Stimulated activated CD8-positive, alpha-beta memory T cell treated with anti-CD3 and anti-CD28 coated beads, Interleukin-2, amount 100 ng/mL, for 48 hours (primary cell): Measurements from ENCODE around the gene SERPINB12.

Experiments
- DNase-seq, 2 donors: peaks; one replicate each; pipeline ENCODE4 v3.0.0-alpha.2; 2020; ENCODE audit warnings: low read depth in 2 of 2

SERPINB12 gene

GRCh38 chr18:63542069-63542468, at the start of gene SERPINB12:
SERPINB12 (plus strand) TSS chr18:63542369; CDS start chr18:63556160, 13,791 bp downstream.
- no peak for DNase-seq

- no peak for DNase-seq
Measured at GRCh38 chr18:63492851-63493250, 49.3 kb upstream of the SERPINB12 start.

GRCh38 chr18:63495675-63496074, 46.5 kb upstream of the SERPINB12 start:
- no peak for DNase-seq

- DNase-seq, result peak in 1 of 2 donors; percentile 14
Measured at GRCh38 chr18:63505566-63506335, 36.4 kb upstream of the SERPINB12 start.

- DNase-seq, result no peak
Measured at GRCh38 chr18:63506336-63506646, 35.9 kb upstream of the SERPINB12 start.

- no peak for DNase-seq
Measured at GRCh38 chr18:63508596-63508995, 33.6 kb upstream of the SERPINB12 start.

GRCh38 chr18:63511285-63511684, 30.9 kb upstream of the SERPINB12 start:
- DNase-seq, result no peak

GRCh38 chr18:63514326-63514725, 27.8 kb upstream of the SERPINB12 start:
- no peak for DNase-seq

- no peak for DNase-seq
Measured at GRCh38 chr18:63514888-63515678, 27.1 kb upstream of the SERPINB12 start.

GRCh38 chr18:63515801-63516200, 26.4 kb upstream of the SERPINB12 start:
- no peak for DNase-seq

- peak; percentile 9 to 17 for DNase-seq
Measured at GRCh38 chr18:63518178-63519012, 23.8 kb upstream of the SERPINB12 start.

- DNase-seq, result no peak
Measured at GRCh38 chr18:63520053-63520685, 22.0 kb upstream of the SERPINB12 start.

GRCh38 chr18:63523660-63524059, 18.5 kb upstream of the SERPINB12 start:
- no peak for DNase-seq

GRCh38 chr18:63527251-63527650, 14.9 kb upstream of the SERPINB12 start:
- no peak for DNase-seq

- no peak for DNase-seq
Measured at GRCh38 chr18:63528863-63529492, 13.2 kb upstream of the SERPINB12 start.

GRCh38 chr18:63532471-63532870, 9.7 kb upstream of the SERPINB12 start:
- DNase-seq, result no peak

- DNase-seq, result no peak
Measured at GRCh38 chr18:63534615-63535014, 7.6 kb upstream of the SERPINB12 start.

- no peak for DNase-seq
Measured at GRCh38 chr18:63539904-63540510, 2.2 kb upstream of the SERPINB12 start.

GRCh38 chr18:63544017-63544416, 1.8 kb downstream of the SERPINB12 start:
- DNase-seq, result no peak

GRCh38 chr18:63545000-63545399, 2.8 kb downstream of the SERPINB12 start:
- no peak for DNase-seq

GRCh38 chr18:63550068-63550467, 7.9 kb downstream of the SERPINB12 start:
- no peak for DNase-seq
